ENCODE results near the gene TTC22.
A peak's percentile ranks its signal among the peaks of the same experiment; 100 is the strongest.

TTC22 gene

GRCh38 chr1:54806931-54807611 lies 5.9 kb upstream of the TTC22 start:
- peak; percentile 9 for DNase-seq

- DNase-seq = no peak
Measured at GRCh38 chr1:54805981-54806381, 4.9 kb upstream of the TTC22 start.

GRCh38 chr1:54805466-54805865 lies 4.3 kb upstream of the TTC22 start:
- DNase-seq = no peak

- DNase-seq = peak; percentile 36
Measured at GRCh38 chr1:54804471-54805132, 3.5 kb upstream of the TTC22 start.

- no peak for DNase-seq
Measured at GRCh38 chr1:54803761-54804470, 2.8 kb upstream of the TTC22 start.

DNA sequence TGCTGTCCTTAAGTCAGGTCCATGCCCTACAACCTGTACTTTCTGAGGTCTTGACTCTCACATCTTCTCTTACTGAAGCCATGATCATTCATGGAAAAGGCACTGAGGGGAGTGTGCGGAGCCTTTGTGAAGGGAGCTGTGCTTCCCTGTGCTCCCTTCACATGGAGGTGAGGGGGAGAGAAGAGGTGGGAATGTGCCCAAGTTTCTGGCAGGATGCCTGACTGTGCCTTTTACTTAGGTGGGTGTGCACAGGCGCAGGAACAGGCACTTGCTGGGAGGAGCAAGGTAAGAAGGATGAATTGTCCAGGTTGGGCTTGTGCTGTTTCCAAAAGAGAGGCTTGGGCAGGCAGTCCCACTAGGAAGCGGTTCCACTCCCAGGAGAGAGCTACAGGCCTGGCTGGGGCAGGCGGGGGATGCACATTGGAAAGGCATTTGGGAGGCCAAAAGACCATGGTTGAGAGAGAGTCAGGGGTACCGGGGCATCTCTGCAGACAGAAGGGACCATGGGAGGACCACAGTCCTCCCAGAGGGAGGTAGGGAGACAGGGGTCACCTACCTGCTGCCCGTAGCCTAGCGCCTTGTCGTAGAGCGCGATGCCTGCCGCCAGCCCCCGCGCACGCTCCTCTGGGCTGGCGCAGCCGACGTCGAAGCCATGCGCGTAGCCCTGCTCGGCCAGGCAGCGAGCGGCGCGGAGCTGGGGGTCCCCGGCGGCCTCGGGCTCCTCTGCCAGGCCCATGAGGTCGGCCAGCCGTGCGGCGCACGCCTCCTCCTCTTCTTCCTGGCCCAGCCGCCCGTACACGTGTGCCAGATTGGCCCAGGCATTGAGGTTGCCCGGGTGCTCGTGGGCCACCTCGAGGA lies 853 bp downstream of the TTC22 start:
- no peak for DNase-seq

DNA sequence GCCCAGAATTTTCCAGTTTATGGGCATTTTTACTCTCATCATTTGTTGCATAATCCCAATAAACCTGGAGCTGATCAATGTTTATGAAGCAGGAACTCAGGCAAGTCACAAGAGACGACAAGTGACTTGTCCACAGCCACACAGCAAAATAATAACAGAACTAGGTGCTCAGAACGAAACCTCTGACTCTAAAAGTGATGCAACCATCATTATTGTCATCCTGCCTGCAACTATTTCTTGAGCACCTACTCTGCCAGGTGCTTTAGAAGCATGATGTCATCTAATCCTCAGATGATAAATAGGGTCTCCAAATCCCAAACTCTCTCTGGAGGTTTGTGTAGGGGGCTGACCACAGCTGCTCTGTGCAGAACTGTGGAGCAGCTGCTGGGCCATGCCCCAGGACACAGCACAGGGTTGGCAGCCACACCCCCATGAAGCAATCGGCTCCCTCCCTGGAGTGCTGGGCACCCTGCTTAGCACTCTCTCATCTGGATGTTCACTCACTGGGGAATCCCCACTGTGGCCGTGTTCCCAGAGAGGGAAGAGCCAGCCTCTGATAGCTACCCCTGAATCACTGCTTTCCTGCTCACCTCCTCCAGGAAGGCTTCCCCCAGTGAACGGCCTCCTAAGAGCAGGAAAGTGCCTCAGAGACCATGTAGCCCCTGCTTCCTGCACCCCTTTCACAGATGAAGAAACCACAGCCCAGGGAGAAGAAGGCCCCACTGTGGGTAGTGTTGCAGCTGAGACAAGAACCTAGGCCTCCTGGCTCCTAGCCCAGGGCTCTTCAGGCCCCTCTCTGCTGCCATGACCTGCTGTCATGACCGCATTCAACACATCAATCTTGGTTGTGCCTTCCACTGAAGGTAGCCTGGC lies 2.1 kb downstream of the TTC22 start:
- DNase-seq = peak; percentile 35

- DNase-seq = no peak
Measured at GRCh38 chr1:54798206-54798605, 2.9 kb downstream of the TTC22 start.

DNA sequence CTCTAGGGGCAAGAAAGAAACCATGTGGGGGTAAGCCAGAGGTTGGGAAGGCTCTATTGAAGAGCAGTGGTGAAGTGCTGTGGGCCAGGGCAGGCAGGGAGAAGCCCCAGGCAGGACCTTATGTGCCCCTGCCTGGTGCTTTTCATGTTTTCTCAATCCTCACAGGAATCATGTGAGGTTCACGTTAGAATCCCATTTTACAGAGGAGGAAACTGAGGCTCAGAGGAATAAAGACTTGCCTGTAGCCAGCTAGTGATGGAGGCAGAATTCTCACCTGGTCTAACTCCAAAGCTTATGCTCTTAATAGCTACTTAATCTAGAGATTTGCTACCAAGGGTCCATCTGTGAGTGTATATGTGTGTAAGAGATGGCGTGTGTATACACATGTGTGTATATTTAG lies 4.2 kb downstream of the TTC22 start:
- DNase-seq = no peak

GRCh38 chr1:54795841-54796468 lies 5.2 kb downstream of the TTC22 start:
- DNase-seq = no peak

DNA sequence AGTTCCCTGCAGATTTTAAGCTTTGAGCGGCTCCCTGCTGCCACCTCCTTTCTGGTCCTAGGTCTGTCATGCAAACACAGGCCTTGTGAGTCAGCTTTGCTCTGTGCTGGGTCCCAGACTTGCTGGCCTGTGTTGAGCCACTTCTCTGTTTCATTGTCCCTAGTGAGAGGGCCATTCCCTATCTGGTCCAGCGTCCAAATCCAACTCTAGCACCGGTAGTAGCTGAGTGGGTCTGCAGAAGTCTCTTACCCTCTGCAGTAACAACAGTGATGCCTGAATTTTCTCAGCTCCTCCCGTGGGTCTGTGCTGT lies 5.8 kb downstream of the TTC22 start:
- DNase-seq = no peak

DNA sequence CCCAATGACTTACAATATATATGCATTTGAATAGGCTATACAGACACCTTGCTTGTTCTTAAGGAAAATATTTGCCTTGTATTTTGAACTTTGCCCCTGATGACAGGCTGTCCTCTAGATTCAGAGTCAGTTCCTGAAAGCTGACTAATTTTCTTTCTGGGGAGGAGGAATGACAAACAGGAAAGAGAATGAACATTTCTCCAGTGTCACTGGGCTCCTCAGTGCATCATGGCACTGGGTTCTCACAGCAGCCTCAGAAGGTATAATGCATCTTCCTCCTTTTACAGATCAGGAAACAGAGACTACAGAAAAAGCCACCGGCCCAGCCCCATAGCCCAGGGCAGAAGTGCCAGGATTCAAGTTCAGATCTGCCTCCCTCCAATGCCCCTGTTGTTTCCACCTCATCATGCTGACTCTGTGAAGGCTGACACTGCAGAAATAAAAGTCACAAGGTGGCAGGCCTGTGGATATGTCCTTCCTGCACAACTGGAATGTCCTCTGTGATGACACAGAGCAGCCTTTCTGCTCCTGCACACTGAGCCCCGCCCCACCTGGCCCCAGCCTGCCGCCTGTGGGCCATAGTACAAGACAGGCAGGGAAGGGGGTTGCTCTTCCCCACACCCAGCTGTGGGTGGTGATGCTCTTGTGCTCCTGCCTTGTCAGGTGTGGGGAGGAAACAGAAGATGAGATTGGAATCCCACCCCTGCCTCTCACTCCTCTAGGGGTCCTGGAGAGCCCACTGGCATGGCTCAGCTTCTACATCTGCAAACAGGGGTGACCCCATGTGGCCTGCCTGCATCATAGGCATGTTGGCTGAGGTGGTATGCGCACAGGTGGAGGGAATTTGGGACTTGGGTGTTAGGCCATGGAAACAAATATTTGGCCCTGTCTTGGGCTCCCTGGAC lies 6.4 kb downstream of the TTC22 start:
- DNase-seq = no peak

DNA sequence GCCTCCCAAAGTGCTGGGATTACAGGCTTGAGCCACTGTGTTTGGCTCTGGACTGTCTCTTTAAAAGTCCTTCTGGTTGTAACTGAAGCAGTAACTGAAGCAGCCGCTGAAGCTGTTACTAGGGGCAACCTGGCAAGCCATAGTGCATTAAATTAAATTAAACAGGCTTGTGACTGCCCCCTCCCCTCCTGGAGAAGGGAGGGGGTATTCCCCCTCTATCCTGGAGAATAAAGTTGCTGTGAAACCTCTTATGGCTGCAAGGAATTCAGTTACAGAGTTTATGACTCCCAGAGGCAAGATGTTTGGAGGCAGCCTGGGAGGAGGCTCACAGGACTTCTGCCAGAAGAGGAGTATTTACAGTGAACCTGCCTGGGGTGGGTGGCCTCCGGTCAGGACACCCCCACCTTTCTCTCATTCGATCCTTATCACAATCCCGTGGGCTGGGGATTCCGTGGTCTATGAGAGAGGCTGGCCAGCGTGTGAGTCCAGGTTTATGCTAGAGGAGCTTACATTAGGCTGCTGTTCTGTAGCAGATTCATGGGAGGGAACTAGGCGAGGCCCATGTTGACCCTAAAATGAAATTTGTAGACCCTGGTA lies 8.3 kb downstream of the TTC22 start:
- no peak for DNase-seq

DNA sequence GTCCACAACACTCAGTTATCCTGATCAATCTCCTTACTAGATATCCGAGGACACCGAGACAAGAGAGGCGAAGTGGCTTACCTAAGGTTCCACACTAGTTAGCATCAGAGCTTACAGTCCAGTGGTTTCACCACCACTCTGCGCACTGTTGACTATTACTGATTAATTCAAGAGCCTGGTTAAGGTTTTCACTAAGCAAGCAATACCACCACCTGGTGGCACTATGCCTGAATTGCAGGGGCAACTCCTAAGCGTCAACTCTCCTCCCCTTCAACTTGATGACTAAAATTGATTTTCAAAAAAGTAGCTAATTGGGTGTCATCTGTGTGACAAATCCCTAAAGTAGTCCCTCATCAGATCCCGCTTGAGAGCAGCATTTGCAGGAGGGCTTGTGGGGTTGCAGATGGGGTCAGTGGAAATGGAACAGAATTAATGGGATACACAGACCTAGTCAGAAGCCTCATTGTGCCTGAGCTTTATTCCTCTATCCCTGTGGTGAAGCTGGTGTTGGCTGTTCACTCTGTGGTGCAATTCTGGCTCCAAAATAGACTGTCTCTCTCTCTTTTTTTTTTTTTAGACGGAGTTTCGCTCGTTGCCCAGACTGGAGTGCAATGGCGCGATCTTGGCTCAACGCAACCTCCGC lies 9.1 kb downstream of the TTC22 start:
- peak; percentile 21 for DNase-seq

GRCh38 chr1:54788459-54788858 lies 12.7 kb downstream of the TTC22 start:
- no peak for DNase-seq

GRCh38 chr1:54787604-54788003 lies 13.5 kb downstream of the TTC22 start:
- DNase-seq = no peak

GRCh38 chr1:54786778-54787177 lies 14.3 kb downstream of the TTC22 start:
- DNase-seq = no peak

DNA sequence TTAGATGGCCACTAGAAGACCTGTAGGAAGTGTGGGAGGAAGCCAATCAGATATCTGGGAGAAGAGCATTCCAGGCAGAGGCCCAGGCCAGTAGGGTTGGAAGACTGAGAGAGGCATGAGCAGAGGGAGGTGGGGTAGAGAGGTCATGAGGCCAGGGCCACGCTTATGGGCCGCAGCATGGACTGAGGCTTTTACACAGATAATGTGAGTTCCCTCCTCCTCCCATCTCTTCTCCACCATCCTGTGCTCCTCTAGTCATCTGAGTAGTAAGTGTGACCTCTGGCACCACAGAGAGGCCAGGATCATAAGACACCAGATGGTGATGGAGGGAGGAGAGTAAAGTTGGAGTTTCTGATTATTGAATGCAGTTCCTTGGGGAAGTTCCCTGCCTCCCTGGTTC lies 17.1 kb downstream of the TTC22 start:
- DNase-seq = no peak

GRCh38 chr1:54782588-54782987 lies 18.5 kb downstream of the TTC22 start:
- no peak for DNase-seq

- DNase-seq = no peak
Measured at GRCh38 chr1:54782156-54782555, 19.0 kb downstream of the TTC22 start.
